ENCODE measurements around the gene TCOF1. TPM values are rescaled to one million over a fixed set of nuclear protein-coding genes. Genes with fewer than 3 reads are reported as not detected.

The TCOF1 gene
- polyA plus RNA-seq (2013, experiment 1 of 2), result 79.8 TPM
- 80.6 TPM for polyA plus RNA-seq (2013, experiment 2 of 2)

- no peak within 1 kb of the TSS for H2BK15ac ChIP-seq (replicated peaks; ENCODE audit: low read depth)
- H3K36me3 ChIP-seq (ENCODE audit: control insufficient read depth, insufficient read depth, low read length), result peaks cover 12% of the 10 kb centered on the region
- peak within 1 kb of the TSS; percentile 12 for H3K18ac ChIP-seq (ENCODE audit: low read length)
- peak within 1 kb of the TSS; percentile 29 for H3K23ac ChIP-seq (ENCODE audit: low read length)
- H3K4me2 ChIP-seq (ENCODE audit: low read length), result peak within 1 kb of the TSS; percentile 81
- H3K4ac ChIP-seq (ENCODE audit: low read depth, low read length), result peak within 1 kb of the TSS; percentile 74
- H3K4me3 ChIP-seq (ENCODE audit: low read length), result peak within 1 kb of the TSS; percentile 82
- no peak within 1 kb of the TSS for H2AK5ac ChIP-seq (ENCODE audit: low read length)
- no CpG with 5 or more reads among the region's 90 CpGs for WGBS (ENCODE audit: extremely low coverage, insufficient coverage, low lambda C conversion rate)
- H3K4me1 ChIP-seq (ENCODE audit: control insufficient read depth, low read depth, low read length), result peaks cover 4% of the 10 kb centered on the region
- H3K56ac ChIP-seq (ENCODE audit: low read length), result peak within 1 kb of the TSS; percentile 100
- peak within 1 kb of the TSS; percentile 92 for H3K9ac ChIP-seq (ENCODE audit: low read length)
- peak within 1 kb of the TSS; percentile 99 for H4K5ac ChIP-seq (ENCODE audit: low read length)
- peak within 1 kb of the TSS; percentile 43 for H3K27ac ChIP-seq (ENCODE audit: low read depth, low read length)
- peaks cover 25% of the 10 kb centered on the region for H3K79me1 ChIP-seq (ENCODE audit: low read length)
- no peaks in the 10 kb centered on the region for H3K27me3 ChIP-seq (ENCODE audit: insufficient read depth, low read length, poor library complexity)
- H3K79me2 ChIP-seq (ENCODE audit: control insufficient read depth, insufficient read depth, low read length), result peaks cover 41% of the 10 kb centered on the region
- H2BK5ac ChIP-seq (ENCODE audit: low read length), result no peak within 1 kb of the TSS
- peak within 1 kb of the TSS; percentile 17 for H4K8ac ChIP-seq (ENCODE audit: low read depth, low read length)
- peak; percentile 99 for DNase-seq
- no peak within 1 kb of the TSS for H2BK120ac ChIP-seq (ENCODE audit: low read depth, low read length)
Measured at GRCh38 chr5:150357326-150358260, at the start of gene TCOF1. Gene TCOF1, plus strand, starts transcription at chr5:150357697. Its CDS starts 50 bp downstream, at chr5:150357747.

- Histone ChIP-seq H3K36me3 (ENCODE audit: control insufficient read depth, insufficient read depth, low read length) (no peaks in the 10 kb centered on the region), H2BK5ac (ENCODE audit: low read length) (no peak overlapping the region), H3K79me2 (ENCODE audit: control insufficient read depth, insufficient read depth, low read length) (no peaks in the 10 kb centered on the region), H3K79me1 (ENCODE audit: low read length) (no peaks in the 10 kb centered on the region), H2BK120ac (ENCODE audit: low read depth, low read length) (no peak overlapping the region), H4K5ac (ENCODE audit: low read length) (no peak overlapping the region), H3K4me2 (ENCODE audit: low read length) (no peak overlapping the region), H3K18ac (ENCODE audit: low read length) (no peak overlapping the region), H3K4me1 (ENCODE audit: control insufficient read depth, low read depth, low read length) (no peaks in the 10 kb centered on the region), H3K4me3 (ENCODE audit: low read length) (no peak overlapping the region), H3K9ac (ENCODE audit: low read length) (no peak overlapping the region), H4K8ac (ENCODE audit: low read depth, low read length) (no peak overlapping the region), H3K27ac (ENCODE audit: low read depth, low read length) (no peak overlapping the region), H2BK15ac (replicated peaks; ENCODE audit: low read depth) (no peak overlapping the region), H2AK5ac (ENCODE audit: low read length) (no peak overlapping the region), H3K4ac (ENCODE audit: low read depth, low read length) (no peak overlapping the region), H3K56ac (ENCODE audit: low read length) (no peak overlapping the region), H3K27me3 (ENCODE audit: insufficient read depth, low read length, poor library complexity) (no peaks in the 10 kb centered on the region), H3K23ac (ENCODE audit: low read length) (no peak overlapping the region)
- peak; percentile 63 for DNase-seq
- WGBS (ENCODE audit: extremely low coverage, insufficient coverage, low lambda C conversion rate), result no CpG with 5 or more reads among the region's 7 CpGs
Measured at GRCh38 chr5:150309101-150309885, 48.2 kb upstream of the TCOF1 start.

- no peak overlapping the region for H3K27ac ChIP-seq (ENCODE audit: low read depth, low read length)
- H3K56ac ChIP-seq (ENCODE audit: low read length), result no peak overlapping the region
- H3K9ac ChIP-seq (ENCODE audit: low read length), result no peak overlapping the region
- H3K4ac ChIP-seq (ENCODE audit: low read depth, low read length), result no peak overlapping the region
- H3K18ac ChIP-seq (ENCODE audit: low read length), result no peak overlapping the region
- H2BK5ac ChIP-seq (ENCODE audit: low read length), result no peak overlapping the region
- no peak overlapping the region for H2BK120ac ChIP-seq (ENCODE audit: low read depth, low read length)
- H2AK5ac ChIP-seq (ENCODE audit: low read length), result no peak overlapping the region
- H3K27me3 ChIP-seq (ENCODE audit: insufficient read depth, low read length, poor library complexity), result no peaks in the 10 kb centered on the region
- no peak overlapping the region for H3K4me2 ChIP-seq (ENCODE audit: low read length)
- H3K4me3 ChIP-seq (ENCODE audit: low read length), result no peak overlapping the region
- DNase-seq, result no peak
- H2BK15ac ChIP-seq (replicated peaks; ENCODE audit: low read depth), result no peak overlapping the region
- no peak overlapping the region for H4K5ac ChIP-seq (ENCODE audit: low read length)
- no peaks in the 10 kb centered on the region for H3K4me1 ChIP-seq (ENCODE audit: control insufficient read depth, low read depth, low read length)
- no peaks in the 10 kb centered on the region for H3K79me1 ChIP-seq (ENCODE audit: low read length)
- no CpG with 5 or more reads among the region's 1 CpG for WGBS (ENCODE audit: extremely low coverage, insufficient coverage, low lambda C conversion rate)
- no peak overlapping the region for H4K8ac ChIP-seq (ENCODE audit: low read depth, low read length)
- no peaks in the 10 kb centered on the region for H3K36me3 ChIP-seq (ENCODE audit: control insufficient read depth, insufficient read depth, low read length)
- H3K23ac ChIP-seq (ENCODE audit: low read length), result no peak overlapping the region
- H3K79me2 ChIP-seq (ENCODE audit: control insufficient read depth, insufficient read depth, low read length), result no peaks in the 10 kb centered on the region
Measured at GRCh38 chr5:150309886-150310239, 47.6 kb upstream of the TCOF1 start.

GRCh38 chr5:150310246-150310645 lies 47.3 kb upstream of the TCOF1 start:
- Histone ChIP-seq H3K4me2 (ENCODE audit: low read length) (no peak overlapping the region), H4K8ac (ENCODE audit: low read depth, low read length) (no peak overlapping the region), H2BK15ac (replicated peaks; ENCODE audit: low read depth) (no peak overlapping the region), H3K27ac (ENCODE audit: low read depth, low read length) (no peak overlapping the region), H3K18ac (ENCODE audit: low read length) (no peak overlapping the region), H3K23ac (ENCODE audit: low read length) (no peak overlapping the region), H2BK5ac (ENCODE audit: low read length) (no peak overlapping the region), H3K9ac (ENCODE audit: low read length) (no peak overlapping the region), H3K27me3 (ENCODE audit: insufficient read depth, low read length, poor library complexity) (no peaks in the 10 kb centered on the region), H2BK120ac (ENCODE audit: low read depth, low read length) (no peak overlapping the region), H3K79me1 (ENCODE audit: low read length) (no peaks in the 10 kb centered on the region), H3K4me1 (ENCODE audit: control insufficient read depth, low read depth, low read length) (no peaks in the 10 kb centered on the region), H3K56ac (ENCODE audit: low read length) (no peak overlapping the region), H3K36me3 (ENCODE audit: control insufficient read depth, insufficient read depth, low read length) (no peaks in the 10 kb centered on the region), H3K79me2 (ENCODE audit: control insufficient read depth, insufficient read depth, low read length) (no peaks in the 10 kb centered on the region), H3K4me3 (ENCODE audit: low read length) (no peak overlapping the region), H3K4ac (ENCODE audit: low read depth, low read length) (no peak overlapping the region), H2AK5ac (ENCODE audit: low read length) (no peak overlapping the region), H4K5ac (ENCODE audit: low read length) (no peak overlapping the region)
- no CpG with 5 or more reads among the region's 5 CpGs for WGBS (ENCODE audit: extremely low coverage, insufficient coverage, low lambda C conversion rate)
- DNase-seq, result no peak

- Histone ChIP-seq H3K79me2 (ENCODE audit: control insufficient read depth, insufficient read depth, low read length) (no peaks in the 10 kb centered on the region), H3K27ac (ENCODE audit: low read depth, low read length) (no peak overlapping the region), H3K9ac (ENCODE audit: low read length) (no peak overlapping the region), H4K5ac (ENCODE audit: low read length) (no peak overlapping the region), H3K56ac (ENCODE audit: low read length) (no peak overlapping the region), H3K23ac (ENCODE audit: low read length) (no peak overlapping the region), H2AK5ac (ENCODE audit: low read length) (no peak overlapping the region), H3K27me3 (ENCODE audit: insufficient read depth, low read length, poor library complexity) (no peaks in the 10 kb centered on the region), H3K36me3 (ENCODE audit: control insufficient read depth, insufficient read depth, low read length) (no peaks in the 10 kb centered on the region), H3K18ac (ENCODE audit: low read length) (no peak overlapping the region), H3K4me2 (ENCODE audit: low read length) (no peak overlapping the region), H2BK5ac (ENCODE audit: low read length) (no peak overlapping the region), H3K4me1 (ENCODE audit: control insufficient read depth, low read depth, low read length) (no peaks in the 10 kb centered on the region), H4K8ac (ENCODE audit: low read depth, low read length) (no peak overlapping the region), H2BK120ac (ENCODE audit: low read depth, low read length) (no peak overlapping the region), H2BK15ac (replicated peaks; ENCODE audit: low read depth) (no peak overlapping the region), H3K4me3 (ENCODE audit: low read length) (no peak overlapping the region), H3K79me1 (ENCODE audit: low read length) (no peaks in the 10 kb centered on the region), H3K4ac (ENCODE audit: low read depth, low read length) (no peak overlapping the region)
- DNase-seq, result peak; percentile 63
- no CpG with 5 or more reads among the region's 7 CpGs for WGBS (ENCODE audit: extremely low coverage, insufficient coverage, low lambda C conversion rate)
Measured at GRCh38 chr5:150311015-150311692, 46.3 kb upstream of the TCOF1 start.

Measured in mesendoderm (in vitro differentiated cells).